ENCODE results near the gene PRSS27. TPM values are rescaled to one million over a fixed set of nuclear protein-coding genes. Genes with fewer than 3 reads are reported as not detected.

The PRSS27 gene
- polyA plus RNA-seq, 1 donor (not counting 4 experiments of a cell fraction or from before 2014, with no cell fraction given) = 0.20 TPM

GRCh38 chr16:2701272-2701671 is 18.8 kb downstream of the PRSS27 start:
- Histone ChIP-seq H3K9me1 (ENCODE audit: control insufficient read depth, extremely low read depth, insufficient read depth, low read length) (no peaks in the 10 kb centered on the region), H4K20me1 (ENCODE audit: control insufficient read depth, extremely low read depth, insufficient read depth, low read length) (no peaks in the 10 kb centered on the region), H2AFZ (ENCODE audit: control insufficient read depth, low read length) (no peak overlapping the region), H3K4me1 (ENCODE audit: control insufficient read depth, extremely low read depth, insufficient read depth, low read length) (no peaks in the 10 kb centered on the region), H3K9me3 (ENCODE audit: control insufficient read depth, low read depth, low read length) (no peaks in the 10 kb centered on the region), H3K4me2 (ENCODE audit: control insufficient read depth, extremely low read depth, insufficient read depth, low read depth, low read length) (no peak overlapping the region), H3K27ac (ENCODE audit: control insufficient read depth, insufficient read depth, low read length) (no peak overlapping the region), H3K27me3 (ENCODE audit: control insufficient read depth, extremely low read depth, insufficient read depth, low read length) (no peaks in the 10 kb centered on the region), H3K9ac (ENCODE audit: control insufficient read depth, extremely low read depth, insufficient read depth, low read length) (no peak overlapping the region), H3K36me3 (ENCODE audit: control insufficient read depth in 2 of 2, extremely low read depth in 1 of 2, insufficient read depth in 2 of 2, low read length in 2 of 2) (peaks cover 21 to 47% of the 10 kb centered on the region in 2 experiments), H3K4me3 (ENCODE audit: control insufficient read depth in 2 of 3, extremely low read depth in 1 of 3, insufficient read depth in 2 of 3, low read depth in 1 of 3, low read length in 3 of 3) (no peak overlapping the region), H3K79me2 (ENCODE audit: control insufficient read depth, insufficient read depth, low read length) (no peaks in the 10 kb centered on the region)
- TF ChIP-seq CTCF (optimal IDR thresholded peaks at IDR 0.05 in 1 of 3, IDR thresholded peaks at IDR 0.05 in 1 of 3, conservative IDR thresholded peaks at IDR 0.05 in 1 of 3; ENCODE audit: extremely low read depth in 1 of 3, insufficient read depth in 2 of 3, low read length in 3 of 3) (no peak), EZH2 (IDR thresholded peaks at IDR 0.05; ENCODE audit: low read length) (no peak)
- no peak for FAIRE-seq
- DNase-seq (ENCODE audit: low read depth, low spot score) = no peak
- dilution Hi-C loops (cut with MboI; ENCODE audit: extremely low pct_ligation_motif_present, low sequenced_read_pairs) = no loop called here

GRCh38 chr16:2700786-2701185 is 19.2 kb downstream of the PRSS27 start:
- no peaks in the 10 kb centered on the region for H3K79me2 ChIP-seq (ENCODE audit: control insufficient read depth, insufficient read depth, low read length)
- dilution Hi-C loops (cut with MboI; ENCODE audit: extremely low pct_ligation_motif_present, low sequenced_read_pairs) = no loop called here
- H3K4me3 ChIP-seq (ENCODE audit: control insufficient read depth in 2 of 3, extremely low read depth in 1 of 3, insufficient read depth in 2 of 3, low read depth in 1 of 3, low read length in 3 of 3) = no peak overlapping the region
- no peaks in the 10 kb centered on the region for H3K9me3 ChIP-seq (ENCODE audit: control insufficient read depth, low read depth, low read length)
- H3K4me1 ChIP-seq (ENCODE audit: control insufficient read depth, extremely low read depth, insufficient read depth, low read length) = no peaks in the 10 kb centered on the region
- no peaks in the 10 kb centered on the region for H3K9me1 ChIP-seq (ENCODE audit: control insufficient read depth, extremely low read depth, insufficient read depth, low read length)
- H3K4me2 ChIP-seq (ENCODE audit: control insufficient read depth, extremely low read depth, insufficient read depth, low read depth, low read length) = no peak overlapping the region
- peaks cover 21 to 47% of the 10 kb centered on the region in 2 experiments for H3K36me3 ChIP-seq (ENCODE audit: control insufficient read depth in 2 of 2, extremely low read depth in 1 of 2, insufficient read depth in 2 of 2, low read length in 2 of 2)
- FAIRE-seq = no peak
- H3K9ac ChIP-seq (ENCODE audit: control insufficient read depth, extremely low read depth, insufficient read depth, low read length) = no peak overlapping the region
- TF ChIP-seq CTCF (optimal IDR thresholded peaks at IDR 0.05 in 1 of 3, IDR thresholded peaks at IDR 0.05 in 1 of 3, conservative IDR thresholded peaks at IDR 0.05 in 1 of 3; ENCODE audit: extremely low read depth in 1 of 3, insufficient read depth in 2 of 3, low read length in 3 of 3) = no peak
- no peak for TF ChIP-seq EZH2 (IDR thresholded peaks at IDR 0.05; ENCODE audit: low read length)
- no peak overlapping the region for H2AFZ ChIP-seq (ENCODE audit: control insufficient read depth, low read length)
- no peaks in the 10 kb centered on the region for H4K20me1 ChIP-seq (ENCODE audit: control insufficient read depth, extremely low read depth, insufficient read depth, low read length)
- H3K27me3 ChIP-seq (ENCODE audit: control insufficient read depth, extremely low read depth, insufficient read depth, low read length) = no peaks in the 10 kb centered on the region
- DNase-seq (ENCODE audit: low read depth, low spot score) = no peak
- no peak overlapping the region for H3K27ac ChIP-seq (ENCODE audit: control insufficient read depth, insufficient read depth, low read length)
